Measurements from ENCODE around the gene ARL17B.
"Not testable (repeated sequence)": the region's sequence is repeated elsewhere in the genome, so short reads cannot be mapped to it uniquely, and the experiment has no call there.

Gene ARL17B

GRCh38 chr17:46361755-46362154 lies at the start of gene ARL17B:
Gene ARL17B, minus strand, starts transcription at chr17:46361766. Its CDS starts 3,369 bp downstream, at chr17:46358397.
- DNase-seq = not testable (repeated sequence)

DNA sequence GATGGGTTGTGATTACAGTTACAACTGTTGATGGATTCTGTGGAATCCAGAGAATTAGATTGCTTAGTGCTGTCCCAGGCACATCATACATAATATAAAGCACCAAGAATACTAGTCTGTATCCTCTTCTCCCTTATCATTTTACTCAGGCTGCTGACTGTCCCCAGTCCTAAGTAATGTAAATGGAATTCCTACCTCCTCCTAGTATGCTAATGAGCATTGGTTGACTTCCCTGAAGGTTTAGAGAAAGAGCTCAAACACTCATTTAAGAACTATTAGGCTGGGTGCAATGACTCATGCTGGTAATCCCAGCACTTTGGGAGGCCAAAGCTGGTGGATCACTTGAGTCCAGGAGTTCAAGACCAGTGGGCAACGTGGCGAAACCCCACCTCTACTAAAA lies 48.3 kb upstream of the ARL17B start:
- DNase-seq = not testable (repeated sequence)

DNA sequence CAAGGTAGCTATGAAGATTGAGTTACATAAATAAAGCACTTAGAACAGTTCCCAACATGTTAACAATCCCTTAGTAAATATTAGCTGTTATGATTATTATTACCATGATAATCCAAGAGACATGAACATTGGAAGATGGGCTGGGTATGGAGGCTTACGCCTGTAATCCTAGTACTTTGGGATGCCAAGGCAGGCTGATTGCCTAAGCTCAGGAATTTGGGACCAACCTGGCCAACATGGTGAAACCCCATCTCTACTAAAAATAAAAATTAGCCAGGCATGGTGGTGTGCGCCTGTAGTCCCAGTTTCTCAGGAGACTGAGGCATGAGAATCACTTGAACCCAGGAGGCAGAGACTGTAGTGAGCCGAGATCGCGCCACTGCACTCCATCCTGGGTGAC lies 45.6 kb upstream of the ARL17B start:
- not testable (repeated sequence) for DNase-seq

GRCh38 chr17:46401033-46401787 lies 39.6 kb upstream of the ARL17B start:
- DNase-seq = not testable (repeated sequence)

DNA sequence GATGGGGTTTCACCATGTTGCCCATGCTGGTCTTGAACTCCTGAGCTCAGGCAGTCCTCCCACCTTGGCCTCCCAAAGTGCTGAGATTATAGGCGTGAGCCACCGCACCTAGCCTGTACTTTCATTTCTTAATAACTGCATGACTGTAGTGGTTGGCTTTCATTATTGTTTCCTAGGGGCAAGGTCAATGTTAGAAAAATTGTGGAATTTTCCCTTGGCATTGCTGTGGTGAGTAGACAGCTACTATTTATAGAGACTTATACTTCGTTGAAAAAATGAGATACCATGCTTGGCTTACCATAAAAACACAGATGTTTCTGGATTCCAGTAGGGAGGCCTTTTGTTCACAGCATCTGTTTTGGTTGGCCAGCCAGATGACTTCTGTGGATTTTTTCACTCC lies 39.0 kb upstream of the ARL17B start:
- DNase-seq = not testable (repeated sequence)

DNA sequence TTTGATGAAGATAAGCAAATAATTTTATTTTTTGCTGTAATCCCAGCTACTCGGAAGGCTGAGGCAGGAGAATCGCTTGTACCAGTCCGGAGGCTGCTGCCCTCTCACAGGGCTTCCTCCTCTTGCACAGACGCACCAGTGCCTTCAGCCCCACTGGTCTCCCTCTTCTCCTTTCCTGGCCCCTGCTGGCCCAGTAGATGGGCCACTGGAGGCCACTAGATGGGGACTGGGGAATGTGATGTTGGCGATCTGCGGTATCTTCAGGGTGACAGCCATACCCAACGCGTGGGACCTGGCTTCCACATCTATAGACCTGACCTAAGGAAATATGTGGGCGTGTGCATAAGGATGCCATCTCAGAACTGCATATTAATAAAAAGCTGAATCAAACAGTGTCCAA lies 38.4 kb upstream of the ARL17B start:
- DNase-seq = not testable (repeated sequence)

DNA sequence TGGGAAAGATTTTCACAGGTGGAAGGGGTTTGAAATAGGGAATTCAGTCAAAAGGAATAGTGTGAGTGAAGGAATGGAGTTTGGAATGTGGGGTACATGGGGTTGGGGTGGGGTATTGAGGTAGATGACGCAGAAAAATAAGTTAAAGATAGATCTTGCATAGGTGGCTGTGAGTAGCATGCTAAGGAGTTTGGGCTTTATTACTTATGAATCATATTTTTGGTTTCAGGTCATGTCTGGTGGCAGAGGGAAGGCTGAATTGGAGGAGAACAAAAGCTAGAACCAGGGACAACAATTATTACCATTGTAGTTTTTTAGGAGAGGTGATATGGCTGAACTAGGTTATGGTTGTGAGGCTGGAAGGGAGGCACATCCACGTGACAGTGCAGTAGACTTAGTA lies 34.7 kb upstream of the ARL17B start:
- DNase-seq = not testable (repeated sequence)

DNA sequence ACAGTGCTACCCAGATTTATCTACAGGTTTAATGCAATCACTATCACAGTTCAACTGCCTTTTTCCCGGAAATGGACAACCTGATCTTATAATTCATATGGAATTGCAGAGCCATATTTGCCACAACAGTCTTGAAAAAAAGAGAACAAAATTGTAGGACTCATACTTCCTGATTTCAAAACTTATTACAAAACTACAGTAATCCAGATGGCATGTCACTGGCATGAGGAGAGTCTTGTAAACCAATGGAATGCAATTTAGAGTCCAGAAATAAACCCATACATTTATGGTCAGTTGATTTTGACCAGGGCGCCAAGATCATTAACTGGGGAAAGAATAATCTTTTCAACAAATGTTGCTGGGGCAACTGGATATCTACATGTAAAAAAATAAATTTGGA lies 32.1 kb upstream of the ARL17B start:
- DNase-seq = not testable (repeated sequence)

DNA sequence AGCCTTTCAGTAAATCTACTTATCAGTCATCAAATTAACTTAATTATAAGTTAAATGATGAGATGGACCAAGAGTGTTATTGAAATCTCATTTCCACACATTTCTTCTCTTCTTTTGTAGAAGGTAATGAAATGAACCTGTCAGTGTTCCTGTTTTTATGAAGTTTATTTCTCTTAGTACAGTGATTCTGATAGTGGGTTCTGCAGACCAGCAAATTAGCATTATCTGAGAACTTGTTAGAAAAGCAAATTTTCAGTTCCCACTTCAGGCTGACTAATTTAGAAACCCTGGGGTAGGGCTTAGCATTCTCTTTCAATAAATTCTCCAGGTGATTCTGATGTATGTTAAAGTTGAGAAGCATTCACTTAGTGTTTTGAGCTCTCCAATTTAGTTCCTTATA lies 23.9 kb upstream of the ARL17B start:
- not testable (repeated sequence) for DNase-seq

DNA sequence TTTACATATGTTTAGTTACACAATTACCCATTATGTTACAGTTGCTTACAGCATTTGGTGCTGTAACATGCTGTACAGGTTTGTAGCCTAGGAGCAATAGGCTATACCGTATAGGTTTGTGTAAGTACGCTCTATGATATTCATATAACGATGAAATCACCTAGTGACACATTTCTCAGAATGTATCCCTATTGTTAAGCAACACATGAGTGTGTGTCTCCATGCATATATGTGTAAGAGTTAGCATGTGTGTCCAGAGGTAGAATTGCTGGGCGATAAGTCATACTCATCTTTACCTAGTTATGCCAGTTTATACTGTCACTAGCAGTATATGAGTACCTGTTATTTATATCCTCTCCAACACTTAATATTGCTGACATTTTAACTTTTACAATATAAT lies 21.6 kb upstream of the ARL17B start:
- DNase-seq = not testable (repeated sequence)

GRCh38 chr17:46373418-46373817 lies 11.9 kb upstream of the ARL17B start:
- not testable (repeated sequence) for DNase-seq

DNA sequence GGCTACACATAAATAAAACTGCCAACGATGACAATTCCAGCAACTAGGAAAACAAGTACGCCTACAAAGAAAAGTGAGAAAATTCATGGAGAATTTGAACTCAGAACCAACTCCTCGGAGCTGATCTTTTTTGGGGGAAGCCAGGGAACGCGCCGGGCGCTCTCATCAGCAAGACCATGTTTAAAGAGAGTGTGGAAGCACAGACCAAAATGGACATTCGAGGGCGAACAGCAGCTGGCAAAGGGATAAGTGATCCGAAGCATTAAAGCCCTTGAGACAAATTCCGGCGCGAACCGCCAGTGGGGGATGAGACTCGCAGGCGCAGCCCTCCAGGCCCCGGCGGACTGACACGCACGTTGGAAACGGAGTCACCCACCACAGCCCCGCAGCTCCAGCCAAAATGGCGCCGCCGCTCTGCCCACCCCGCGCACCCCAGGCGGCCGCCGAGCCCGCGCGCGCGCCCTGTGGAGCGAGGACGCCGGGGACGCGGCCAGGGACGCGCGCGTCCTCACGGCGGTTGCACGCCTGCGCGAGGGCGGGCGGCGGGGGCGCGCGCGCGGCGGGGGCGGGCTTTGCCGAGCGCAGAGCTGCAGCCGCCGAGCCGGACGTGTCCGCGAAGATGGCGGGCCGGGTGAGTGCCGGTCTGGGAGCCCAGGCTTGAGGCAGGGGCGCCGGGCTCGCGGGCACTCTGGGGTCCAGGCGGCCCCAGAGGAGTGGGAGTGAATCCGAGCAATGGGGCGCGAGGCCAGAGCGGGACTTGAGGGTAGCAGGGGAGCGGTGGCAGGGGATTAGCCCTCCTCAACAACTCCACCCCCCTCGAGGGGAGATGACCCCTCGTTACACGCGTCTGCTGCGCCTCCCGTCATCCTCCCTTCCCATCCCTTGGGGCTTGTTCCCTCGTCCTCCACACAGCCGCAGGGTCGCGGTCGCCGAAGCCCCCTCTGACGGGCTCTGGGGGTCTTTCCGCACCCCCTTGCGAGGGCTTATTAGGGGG lies 11.0 kb upstream of the ARL17B start:
- not testable (repeated sequence) for DNase-seq

GRCh38 chr17:46367520-46367919 lies 6.0 kb upstream of the ARL17B start:
- not testable (repeated sequence) for DNase-seq

- DNase-seq = not testable (repeated sequence)
Observed at GRCh38 chr17:46361145-46361735, 326 bp downstream of the ARL17B start.

DNA sequence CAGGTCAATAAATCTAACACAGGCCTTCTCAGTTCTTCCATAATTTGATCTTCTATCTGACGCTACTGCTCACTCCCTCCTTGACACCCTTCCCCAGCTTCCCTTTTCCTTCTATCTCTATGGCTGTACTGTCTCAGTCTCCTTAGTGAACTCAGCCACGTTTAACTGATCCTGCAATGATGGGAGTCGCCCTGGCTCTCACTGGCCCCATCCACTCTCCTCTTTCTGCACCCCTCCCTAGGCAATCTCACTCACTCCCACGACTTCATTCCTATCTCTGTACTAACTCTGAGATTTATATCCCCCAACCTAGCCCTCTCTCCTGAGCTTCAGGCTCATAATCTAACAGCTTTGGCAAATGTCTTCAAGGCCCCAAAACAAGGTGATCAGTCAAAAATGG lies 7.7 kb downstream of the ARL17B start:
- not testable (repeated sequence) for DNase-seq

DNA sequence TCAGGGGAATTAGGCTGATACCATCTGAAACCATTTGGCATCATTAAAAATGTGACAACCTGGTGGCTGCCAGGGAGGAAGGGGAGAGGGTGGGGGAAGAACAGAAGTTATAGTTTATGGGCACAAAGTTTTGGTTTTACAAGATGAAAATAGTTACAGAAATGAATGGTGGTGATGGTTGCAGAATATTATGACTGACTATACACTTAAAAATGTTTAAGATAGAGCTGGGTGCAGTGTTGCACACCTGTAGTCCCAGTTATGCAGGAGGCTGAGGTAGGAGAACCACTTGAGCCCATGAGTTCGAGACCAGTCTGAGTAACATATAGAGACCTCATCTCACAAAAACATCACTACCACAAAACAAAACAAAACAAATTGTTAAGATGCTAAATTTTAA lies 12.5 kb downstream of the ARL17B start:
- DNase-seq = not testable (repeated sequence)

DNA sequence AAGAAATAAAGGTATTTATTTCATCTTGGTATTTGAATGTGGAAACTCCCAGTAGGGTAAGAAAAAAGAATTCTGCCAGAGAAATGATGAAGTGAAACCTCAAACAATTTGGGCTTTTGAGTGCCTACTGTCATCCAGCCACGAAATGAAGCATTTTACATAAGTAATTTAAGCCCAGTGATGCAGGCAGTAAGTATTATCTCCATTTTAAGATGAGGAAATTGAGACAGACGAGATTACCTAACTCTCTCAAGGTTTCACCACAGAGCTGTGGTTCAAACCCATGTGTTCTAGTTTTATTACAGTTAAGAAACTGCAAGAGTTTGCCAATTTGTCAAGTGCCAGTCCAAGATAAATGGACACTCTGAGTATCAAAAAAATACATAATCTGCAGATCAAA lies 13.2 kb downstream of the ARL17B start:
- DNase-seq = not testable (repeated sequence)

DNA sequence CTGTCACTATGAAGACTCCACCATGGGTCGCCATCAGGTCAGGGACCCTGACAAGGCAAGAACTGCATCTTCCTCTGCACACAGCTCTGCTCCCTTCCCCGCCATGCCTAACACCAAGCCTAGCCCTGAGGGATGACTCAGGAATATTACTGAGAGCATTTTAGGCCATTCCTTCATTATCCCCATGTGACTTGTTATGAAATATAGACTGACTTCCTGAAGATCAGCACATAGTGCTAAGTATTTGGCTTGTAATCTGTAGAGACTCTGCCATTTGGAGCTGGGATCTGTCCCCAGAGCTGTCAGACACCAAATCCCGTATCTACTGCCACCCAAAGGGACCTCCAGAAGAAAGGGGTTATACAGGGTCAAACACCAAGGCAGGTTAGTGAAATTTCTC lies 19.4 kb downstream of the ARL17B start:
- DNase-seq = not testable (repeated sequence)

- not testable (repeated sequence) for DNase-seq
Observed at GRCh38 chr17:46341220-46341619, 20.3 kb downstream of the ARL17B start.

DNA sequence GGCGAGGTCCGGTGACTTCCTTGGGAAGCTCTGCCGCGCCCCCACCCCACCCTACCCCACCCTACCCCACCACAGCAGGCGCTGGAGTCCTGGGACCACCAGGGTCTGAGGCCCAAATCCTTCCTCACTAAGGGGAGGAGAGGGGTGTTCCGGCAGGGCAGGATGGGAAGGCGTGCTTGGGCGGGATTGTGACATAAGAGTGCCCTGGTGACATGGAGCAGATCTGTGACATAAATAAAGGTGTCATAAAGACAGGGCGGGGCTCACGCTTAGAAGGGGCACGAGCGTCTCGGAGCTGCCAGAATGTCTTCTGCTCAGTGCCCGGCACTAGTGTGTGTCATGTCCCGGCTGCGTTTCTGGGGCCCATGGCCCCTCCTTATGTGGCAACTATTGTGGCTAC lies 66.7 kb downstream of the ARL17B start, which contains the start of gene LRRC37A:
Gene LRRC37A (plus strand): TSS at position 301 of the 400 bp plus-strand sequence. CDS start 3 bp downstream, at position 304.
- DNase-seq = not testable (repeated sequence)

- not testable (repeated sequence) for DNase-seq
Observed at GRCh38 chr17:46291618-46292017, 69.9 kb downstream of the ARL17B start.

DNA sequence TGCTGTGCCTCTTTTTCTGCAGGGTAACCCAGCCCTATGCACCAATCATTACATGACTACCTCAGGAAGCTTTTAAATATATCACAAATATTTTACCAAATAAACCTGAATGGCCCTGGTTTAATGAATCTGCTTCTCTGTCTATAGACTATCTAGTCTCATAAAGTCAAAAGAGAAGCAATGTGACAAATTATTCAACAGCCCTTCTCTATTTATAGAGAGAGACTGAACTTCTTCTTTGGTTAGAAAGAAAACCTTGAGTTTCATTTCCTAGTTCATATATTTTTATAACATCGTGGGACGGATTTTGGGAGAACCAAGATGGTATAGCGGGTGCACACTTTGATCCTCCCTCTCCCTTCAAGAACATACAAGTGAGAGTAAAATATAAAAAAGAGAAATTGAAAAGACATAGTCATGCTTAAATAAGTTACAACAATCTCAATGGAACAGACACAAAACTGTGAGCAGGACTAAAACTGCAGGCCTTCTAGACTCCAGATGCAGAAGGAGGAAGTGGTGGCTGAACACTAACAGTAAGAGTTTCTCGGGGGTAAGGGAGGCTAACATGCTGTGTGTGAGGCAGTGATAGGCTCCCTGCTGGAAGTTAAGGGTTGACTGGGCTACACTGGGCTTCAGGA lies 70.5 kb downstream of the ARL17B start:
- not testable (repeated sequence) for DNase-seq
